ENCODE measurements around the gene PPWD1. TPM values are rescaled to one million over a fixed set of nuclear protein-coding genes. Genes with fewer than 3 reads are reported as not detected.

PPWD1 gene
- total and polyA plus RNA-seq, 2 of the 13 experiments (the other 11 are each of a cell fraction or from before 2014, with no cell fraction given) = 7.4 to 44.3 TPM

DNA sequence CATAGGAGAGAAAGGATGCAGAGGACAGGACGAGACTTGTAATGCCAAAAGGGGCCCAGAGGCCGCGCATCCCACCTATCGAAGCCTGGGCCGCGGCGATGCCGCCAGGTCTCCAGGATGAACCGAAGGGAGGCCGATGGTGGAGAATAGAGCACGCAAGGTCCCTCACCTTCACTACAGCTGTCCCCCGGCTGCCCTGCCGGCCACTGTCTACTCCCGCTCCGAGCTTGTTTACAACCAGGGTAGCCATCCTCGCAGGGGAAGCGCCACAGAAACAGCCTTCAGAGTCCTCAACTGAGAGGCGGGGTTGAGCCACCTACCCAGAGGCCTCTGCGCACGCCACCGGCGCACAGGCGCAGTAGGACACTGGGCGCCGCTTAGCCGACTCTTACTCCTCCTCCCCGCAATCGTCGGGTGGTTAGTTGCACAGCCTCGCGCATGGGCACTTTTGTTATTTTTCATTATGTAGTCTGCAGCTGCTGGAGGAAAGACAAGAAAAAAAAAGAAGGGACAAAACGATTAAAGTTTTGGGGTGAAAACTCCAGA is 61.0 kb downstream of the PPWD1 start, which contains the start of gene TRIM23 (continued):
- TF ChIP-seq, protein P1, sequence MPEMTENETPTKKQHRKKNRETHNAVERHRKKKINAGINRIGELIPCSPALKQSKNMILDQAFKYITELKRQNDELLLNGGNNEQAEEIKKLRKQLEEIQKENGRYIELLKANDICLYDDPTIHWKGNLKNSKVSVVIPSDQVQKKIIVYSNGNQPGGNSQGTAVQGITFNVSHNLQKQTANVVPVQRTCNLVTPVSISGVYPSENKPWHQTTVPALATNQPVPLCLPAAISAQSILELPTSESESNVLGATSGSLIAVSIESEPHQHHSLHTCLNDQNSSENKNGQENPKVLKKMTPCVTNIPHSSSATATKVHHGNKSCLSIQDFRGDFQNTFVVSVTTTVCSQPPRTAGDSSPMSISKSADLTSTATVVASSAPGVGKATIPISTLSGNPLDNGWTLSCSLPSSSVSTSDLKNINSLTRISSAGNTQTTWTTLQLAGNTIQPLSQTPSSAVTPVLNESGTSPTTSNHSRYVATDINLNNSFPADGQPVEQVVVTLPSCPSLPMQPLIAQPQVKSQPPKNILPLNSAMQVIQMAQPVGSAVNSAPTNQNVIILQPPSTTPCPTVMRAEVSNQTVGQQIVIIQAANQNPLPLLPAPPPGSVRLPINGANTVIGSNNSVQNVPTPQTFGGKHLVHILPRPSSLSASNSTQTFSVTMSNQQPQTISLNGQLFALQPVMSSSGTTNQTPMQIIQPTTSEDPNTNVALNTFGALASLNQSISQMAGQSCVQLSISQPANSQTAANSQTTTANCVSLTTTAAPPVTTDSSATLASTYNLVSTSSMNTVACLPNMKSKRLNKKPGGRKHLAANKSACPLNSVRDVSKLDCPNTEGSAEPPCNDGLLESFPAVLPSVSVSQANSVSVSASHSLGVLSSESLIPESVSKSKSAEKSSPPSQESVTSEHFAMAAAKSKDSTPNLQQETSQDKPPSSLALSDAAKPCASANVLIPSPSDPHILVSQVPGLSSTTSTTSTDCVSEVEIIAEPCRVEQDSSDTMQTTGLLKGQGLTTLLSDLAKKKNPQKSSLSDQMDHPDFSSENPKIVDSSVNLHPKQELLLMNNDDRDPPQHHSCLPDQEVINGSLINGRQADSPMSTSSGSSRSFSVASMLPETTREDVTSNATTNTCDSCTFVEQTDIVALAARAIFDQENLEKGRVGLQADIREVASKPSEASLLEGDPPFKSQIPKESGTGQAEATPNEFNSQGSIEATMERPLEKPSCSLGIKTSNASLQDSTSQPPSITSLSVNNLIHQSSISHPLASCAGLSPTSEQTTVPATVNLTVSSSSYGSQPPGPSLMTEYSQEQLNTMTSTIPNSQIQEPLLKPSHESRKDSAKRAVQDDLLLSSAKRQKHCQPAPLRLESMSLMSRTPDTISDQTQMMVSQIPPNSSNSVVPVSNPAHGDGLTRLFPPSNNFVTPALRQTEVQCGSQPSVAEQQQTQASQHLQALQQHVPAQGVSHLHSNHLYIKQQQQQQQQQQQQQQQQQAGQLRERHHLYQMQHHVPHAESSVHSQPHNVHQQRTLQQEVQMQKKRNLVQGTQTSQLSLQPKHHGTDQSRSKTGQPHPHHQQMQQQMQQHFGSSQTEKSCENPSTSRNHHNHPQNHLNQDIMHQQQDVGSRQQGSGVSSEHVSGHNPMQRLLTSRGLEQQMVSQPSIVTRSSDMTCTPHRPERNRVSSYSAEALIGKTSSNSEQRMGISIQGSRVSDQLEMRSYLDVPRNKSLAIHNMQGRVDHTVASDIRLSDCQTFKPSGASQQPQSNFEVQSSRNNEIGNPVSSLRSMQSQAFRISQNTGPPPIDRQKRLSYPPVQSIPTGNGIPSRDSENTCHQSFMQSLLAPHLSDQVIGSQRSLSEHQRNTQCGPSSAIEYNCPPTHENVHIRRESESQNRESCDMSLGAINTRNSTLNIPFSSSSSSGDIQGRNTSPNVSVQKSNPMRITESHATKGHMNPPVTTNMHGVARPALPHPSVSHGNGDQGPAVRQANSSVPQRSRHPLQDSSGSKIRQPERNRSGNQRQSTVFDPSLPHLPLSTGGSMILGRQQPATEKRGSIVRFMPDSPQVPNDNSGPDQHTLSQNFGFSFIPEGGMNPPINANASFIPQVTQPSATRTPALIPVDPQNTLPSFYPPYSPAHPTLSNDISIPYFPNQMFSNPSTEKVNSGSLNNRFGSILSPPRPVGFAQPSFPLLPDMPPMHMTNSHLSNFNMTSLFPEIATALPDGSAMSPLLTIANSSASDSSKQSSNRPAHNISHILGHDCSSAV (CRISPR knock-in tag; IDR thresholded peaks at IDR 0.05; ENCODE audit: borderline replicate concordance) = no peak
- no peak for TF ChIP-seq SMARCC2 (IDR thresholded peaks at IDR 0.05)
- TF ChIP-seq HNF4A (CRISPR knock-in tag; IDR thresholded peaks at IDR 0.05) = no peak
- no peak for TF ChIP-seq FOXP1 (IDR thresholded peaks at IDR 0.05)
- TF ChIP-seq FOXP1 (CRISPR knock-in tag; IDR thresholded peaks at IDR 0.05) = no peak
- no peak for TF ChIP-seq NFIC (IDR thresholded peaks at IDR 0.05; ENCODE audit: low read length)
- TF ChIP-seq, protein P2, sequence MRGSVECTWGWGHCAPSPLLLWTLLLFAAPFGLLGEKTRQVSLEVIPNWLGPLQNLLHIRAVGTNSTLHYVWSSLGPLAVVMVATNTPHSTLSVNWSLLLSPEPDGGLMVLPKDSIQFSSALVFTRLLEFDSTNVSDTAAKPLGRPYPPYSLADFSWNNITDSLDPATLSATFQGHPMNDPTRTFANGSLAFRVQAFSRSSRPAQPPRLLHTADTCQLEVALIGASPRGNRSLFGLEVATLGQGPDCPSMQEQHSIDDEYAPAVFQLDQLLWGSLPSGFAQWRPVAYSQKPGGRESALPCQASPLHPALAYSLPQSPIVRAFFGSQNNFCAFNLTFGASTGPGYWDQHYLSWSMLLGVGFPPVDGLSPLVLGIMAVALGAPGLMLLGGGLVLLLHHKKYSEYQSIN (CRISPR knock-in tag; IDR thresholded peaks at IDR 0.05; ENCODE audit: borderline replicate concordance) = no peak
- no peak for TF ChIP-seq HOXA3 (CRISPR knock-in tag; IDR thresholded peaks at IDR 0.05)
- TF ChIP-seq SAFB2 (CRISPR knock-in tag; IDR thresholded peaks at IDR 0.05; ENCODE audit: borderline replicate concordance, low read depth) = no peak
- 0 out of 2 replicates have a peak, but pooled peaks have one; percentile 9 for TF ChIP-seq ZNF121 (CRISPR knock-in tag; IDR thresholded peaks at IDR 0.05)
- TF ChIP-seq, protein P3, sequence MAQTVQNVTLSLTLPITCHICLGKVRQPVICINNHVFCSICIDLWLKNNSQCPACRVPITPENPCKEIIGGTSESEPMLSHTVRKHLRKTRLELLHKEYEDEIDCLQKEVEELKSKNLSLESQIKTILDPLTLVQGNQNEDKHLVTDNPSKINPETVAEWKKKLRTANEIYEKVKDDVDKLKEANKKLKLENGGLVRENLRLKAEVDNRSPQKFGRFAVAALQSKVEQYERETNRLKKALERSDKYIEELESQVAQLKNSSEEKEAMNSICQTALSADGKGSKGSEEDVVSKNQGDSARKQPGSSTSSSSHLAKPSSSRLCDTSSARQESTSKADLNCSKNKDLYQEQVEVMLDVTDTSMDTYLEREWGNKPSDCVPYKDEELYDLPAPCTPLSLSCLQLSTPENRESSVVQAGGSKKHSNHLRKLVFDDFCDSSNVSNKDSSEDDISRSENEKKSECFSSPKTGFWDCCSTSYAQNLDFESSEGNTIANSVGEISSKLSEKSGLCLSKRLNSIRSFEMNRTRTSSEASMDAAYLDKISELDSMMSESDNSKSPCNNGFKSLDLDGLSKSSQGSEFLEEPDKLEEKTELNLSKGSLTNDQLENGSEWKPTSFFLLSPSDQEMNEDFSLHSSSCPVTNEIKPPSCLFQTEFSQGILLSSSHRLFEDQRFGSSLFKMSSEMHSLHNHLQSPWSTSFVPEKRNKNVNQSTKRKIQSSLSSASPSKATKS (CRISPR knock-in tag; IDR thresholded peaks at IDR 0.05) = no peak
- peak; percentile 55 for TF ChIP-seq NAIF1 (CRISPR knock-in tag; IDR thresholded peaks at IDR 0.05; ENCODE audit: borderline replicate concordance)
- TF ChIP-seq NCOR1 (IDR thresholded peaks at IDR 0.05; ENCODE audit: borderline replicate concordance, low read length) = no peak
- TF ChIP-seq ZNF557 (CRISPR knock-in tag; IDR thresholded peaks at IDR 0.05) = no peak
- peak; percentile 64; the same call in 1 of the 2 replicates for TF ChIP-seq SP4 (CRISPR knock-in tag; IDR thresholded peaks at IDR 0.05)
- TF ChIP-seq NONO (IDR thresholded peaks at IDR 0.05) = no peak
- TF ChIP-seq NONO (CRISPR knock-in tag; conservative IDR thresholded peaks at IDR 0.05) = no peak; the same call in 1 of the 2 replicates
- TF ChIP-seq HOXA5 (CRISPR knock-in tag; IDR thresholded peaks at IDR 0.05) = 0 out of 2 replicates have a peak, but pooled peaks have one; percentile 12

All from HepG2 (cell line).